ENCODE results near the gene LAGE3. TPM values are rescaled to one million over a fixed set of nuclear protein-coding genes. Genes with fewer than 3 reads are reported as not detected.

LAGE3 gene
- total RNA-seq, 1 donor from 2014 or later, result 15.1 TPM

GRCh38 chrX:154463611-154464220 is 15.4 kb downstream of the LAGE3 start:
- Histone ChIP-seq H3K9me3 (no peaks in the 10 kb centered on the region), H3K27ac (no peak overlapping the region), H3K4me3 (no peak overlapping the region), H3K36me3 (no peaks in the 10 kb centered on the region), H3K27me3 (no peaks in the 10 kb centered on the region), H3K4me1 (no peaks in the 10 kb centered on the region)
- intact Hi-C loops (cut with DNase I), result no loop called here
- DNase-seq (no peak), ATAC-seq (no peak)
- no peak for TF ChIP-seq CTCF (IDR thresholded peaks at IDR 0.05)

- H3K9me3 ChIP-seq, result no peaks in the 10 kb centered on the region
- no peaks in the 10 kb centered on the region for H3K36me3 ChIP-seq
- ATAC-seq, result no peak
- DNase-seq, result no peak
- H3K27ac ChIP-seq, result no peak overlapping the region
- TF ChIP-seq CTCF (IDR thresholded peaks at IDR 0.05), result no peak
- no peak overlapping the region for H3K4me3 ChIP-seq
- no peaks in the 10 kb centered on the region for H3K27me3 ChIP-seq
- no peaks in the 10 kb centered on the region for H3K4me1 ChIP-seq
- intact Hi-C loops (cut with DNase I), result no loop called here
These were observed 16.7 kb downstream of the LAGE3 start for GRCh38 chrX:154462396-154462795.

GRCh38 chrX:154460326-154460725 is 18.8 kb downstream of the LAGE3 start:
- ATAC-seq (no peak), DNase-seq (no peak)
- H3K9me3 ChIP-seq, result no peaks in the 10 kb centered on the region
- H3K36me3 ChIP-seq, result no peaks in the 10 kb centered on the region
- TF ChIP-seq CTCF (IDR thresholded peaks at IDR 0.05), result no peak
- no peak overlapping the region for H3K4me3 ChIP-seq
- H3K27ac ChIP-seq, result no peak overlapping the region
- no peaks in the 10 kb centered on the region for H3K27me3 ChIP-seq
- intact Hi-C loops (cut with DNase I), result no loop called here
- H3K4me1 ChIP-seq, result no peaks in the 10 kb centered on the region

- no peak overlapping the region for H3K27ac ChIP-seq
- H3K4me3 ChIP-seq, result peak overlapping the region; percentile 64
- no peak for ATAC-seq
- H3K27me3 ChIP-seq, result no peaks in the 10 kb centered on the region
- no peak for DNase-seq
- no peaks in the 10 kb centered on the region for H3K4me1 ChIP-seq
- H3K36me3 ChIP-seq, result no peaks in the 10 kb centered on the region
- no peaks in the 10 kb centered on the region for H3K9me3 ChIP-seq
- no peak for TF ChIP-seq CTCF (IDR thresholded peaks at IDR 0.05)
- intact Hi-C loops (cut with DNase I), result no loop called here
These were observed 19.2 kb downstream of the LAGE3 start for GRCh38 chrX:154459832-154460231.

- no peak for DNase-seq
- H3K4me3 ChIP-seq, result peak overlapping the region; percentile 64
- ATAC-seq, result peak; percentile 78
- peak overlapping the region; percentile 24 for H3K27ac ChIP-seq
- TF ChIP-seq CTCF (IDR thresholded peaks at IDR 0.05), result no peak
- no peaks in the 10 kb centered on the region for H3K36me3 ChIP-seq
- H3K27me3 ChIP-seq, result no peaks in the 10 kb centered on the region
- intact Hi-C loops (cut with DNase I), result no loop called here
- H3K4me1 ChIP-seq, result no peaks in the 10 kb centered on the region
- no peaks in the 10 kb centered on the region for H3K9me3 ChIP-seq
These were observed 19.9 kb downstream of the LAGE3 start for GRCh38 chrX:154458954-154459778.
